Upper lobe of right lung (tissue), 1 donor: ENCODE results near the gene KDM1A. TPM values are rescaled to one million over a fixed set of nuclear protein-coding genes. Genes with fewer than 3 reads are reported as not detected.
"Not testable (repeated sequence)": the region's sequence is repeated elsewhere in the genome, so short reads cannot be mapped to it uniquely, and the experiment has no call there.

ENCODE experiments used
- ATAC-seq: fragments of 200-7000 bp; cut with Tn5 transposase; one replicate; pipeline ENCODE4 v1.9.1; 2020; ENCODE audit warnings: mild to moderate bottlenecking, moderate library complexity
- DNase-seq: peaks from one replicate; pipeline ENCODE4 v3.0.0-alpha.2; 2020
- H3K27ac ChIP-seq: fragments of 200-600 bp; one replicate; pipeline ENCODE4 v1.8.0; 2022
- H3K27me3 ChIP-seq: fragments of 200-600 bp; one replicate; pipeline ENCODE4 v1.8.0; 2022; ENCODE audit warnings: mild to moderate bottlenecking
- H3K36me3 ChIP-seq: fragments of 200-600 bp; one replicate; pipeline ENCODE4 v1.8.0; 2022
- H3K4me1 ChIP-seq: fragments of 200-600 bp; one replicate; pipeline ENCODE4 v1.8.0; 2022
- H3K4me3 ChIP-seq: fragments of 200-600 bp; one replicate; pipeline ENCODE4 v1.8.0; 2022; ENCODE audit warnings: mild to moderate bottlenecking
- H3K9me3 ChIP-seq: fragments of 200-600 bp; one replicate; pipeline ENCODE4 v1.8.0; 2022
- intact Hi-C: fragments of 100-400 bp; cut with DNase I; formaldehyde crosslinking; loops from one replicate; pipeline ENCODE4 v1.11.0; 2022
- total RNA-seq: library from RNA; stranded (reverse); fragmentation: NEBNext Ultra II Directional; extraction: Animal tissue kit (Norgen Biotek cat#: 25700); gene quantifications from one replicate; pipeline ENCODE4 v1.2.1, GENCODE V29; 2021
- TF ChIP-seq, protein P1 (sequence below): fragments of 200-600 bp; IDR thresholded peaks from one replicate; pipeline ENCODE4 v1.8.0; 2022; ENCODE audit warnings: antibody characterized with exemption
- donor health status: DM: no; HTN: yes; CAD: no; lungs with severe emphysema.

Gene KDM1A
- total RNA-seq, 1 donor from 2014 or later: 35.8 TPM

DNA sequence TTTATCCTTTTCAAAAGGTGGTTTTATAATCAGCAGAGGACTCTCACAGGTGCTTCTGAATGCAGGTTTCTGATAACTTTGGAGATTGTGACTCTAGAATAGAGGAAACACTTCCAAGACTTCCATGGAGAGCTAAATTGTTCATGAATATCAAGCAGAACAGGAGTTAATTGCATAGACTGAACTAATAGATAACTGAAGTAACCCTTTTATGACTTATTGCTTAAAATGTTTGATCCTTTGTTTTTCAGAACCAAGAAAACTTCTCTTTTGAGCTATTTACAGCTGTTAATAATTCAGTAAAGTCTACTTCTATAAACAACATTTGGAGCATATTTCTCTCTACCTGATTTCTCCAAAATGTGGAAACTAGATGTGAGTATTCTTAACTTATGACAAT is 23.5 kb upstream of the KDM1A start:
- TF ChIP-seq, protein P1, sequence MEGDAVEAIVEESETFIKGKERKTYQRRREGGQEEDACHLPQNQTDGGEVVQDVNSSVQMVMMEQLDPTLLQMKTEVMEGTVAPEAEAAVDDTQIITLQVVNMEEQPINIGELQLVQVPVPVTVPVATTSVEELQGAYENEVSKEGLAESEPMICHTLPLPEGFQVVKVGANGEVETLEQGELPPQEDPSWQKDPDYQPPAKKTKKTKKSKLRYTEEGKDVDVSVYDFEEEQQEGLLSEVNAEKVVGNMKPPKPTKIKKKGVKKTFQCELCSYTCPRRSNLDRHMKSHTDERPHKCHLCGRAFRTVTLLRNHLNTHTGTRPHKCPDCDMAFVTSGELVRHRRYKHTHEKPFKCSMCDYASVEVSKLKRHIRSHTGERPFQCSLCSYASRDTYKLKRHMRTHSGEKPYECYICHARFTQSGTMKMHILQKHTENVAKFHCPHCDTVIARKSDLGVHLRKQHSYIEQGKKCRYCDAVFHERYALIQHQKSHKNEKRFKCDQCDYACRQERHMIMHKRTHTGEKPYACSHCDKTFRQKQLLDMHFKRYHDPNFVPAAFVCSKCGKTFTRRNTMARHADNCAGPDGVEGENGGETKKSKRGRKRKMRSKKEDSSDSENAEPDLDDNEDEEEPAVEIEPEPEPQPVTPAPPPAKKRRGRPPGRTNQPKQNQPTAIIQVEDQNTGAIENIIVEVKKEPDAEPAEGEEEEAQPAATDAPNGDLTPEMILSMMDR: no peak
- Histone ChIP-seq H3K9me3 (no peaks in the 10 kb centered on the region), H3K4me3 (no peak overlapping the region), H3K27me3 (no peaks in the 10 kb centered on the region), H3K36me3 (no peaks in the 10 kb centered on the region), H3K27ac (no peak overlapping the region), H3K4me1 (no peaks in the 10 kb centered on the region)
- DNase-seq (no peak), ATAC-seq (no peak)
- intact Hi-C loops: no loop called here

DNA sequence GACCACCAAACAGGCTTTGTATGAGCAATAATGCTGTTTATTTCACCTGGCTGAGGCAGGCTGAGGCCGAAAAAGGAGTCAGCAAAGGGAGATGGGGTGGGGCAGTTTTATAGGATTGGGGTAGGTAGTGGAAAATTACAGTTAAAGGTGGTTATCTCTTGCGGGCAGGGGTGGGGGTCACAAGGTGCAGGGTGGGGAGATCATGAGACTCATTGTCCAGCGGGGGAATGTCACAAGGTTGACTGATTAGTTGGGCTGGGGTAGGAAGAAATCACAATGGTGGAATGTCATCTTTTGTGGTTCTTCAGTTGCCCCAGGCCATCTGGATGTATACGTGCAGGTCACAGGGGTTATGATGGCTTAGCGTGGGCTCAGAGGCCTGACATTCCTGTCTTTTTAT is 21.7 kb upstream of the KDM1A start:
- H3K27me3 ChIP-seq, H3K27ac ChIP-seq, H3K4me1 ChIP-seq, intact Hi-C loops, H3K36me3 ChIP-seq, ATAC-seq, H3K9me3 ChIP-seq, H3K4me3 ChIP-seq, DNase-seq: not testable (repeated sequence)

DNA sequence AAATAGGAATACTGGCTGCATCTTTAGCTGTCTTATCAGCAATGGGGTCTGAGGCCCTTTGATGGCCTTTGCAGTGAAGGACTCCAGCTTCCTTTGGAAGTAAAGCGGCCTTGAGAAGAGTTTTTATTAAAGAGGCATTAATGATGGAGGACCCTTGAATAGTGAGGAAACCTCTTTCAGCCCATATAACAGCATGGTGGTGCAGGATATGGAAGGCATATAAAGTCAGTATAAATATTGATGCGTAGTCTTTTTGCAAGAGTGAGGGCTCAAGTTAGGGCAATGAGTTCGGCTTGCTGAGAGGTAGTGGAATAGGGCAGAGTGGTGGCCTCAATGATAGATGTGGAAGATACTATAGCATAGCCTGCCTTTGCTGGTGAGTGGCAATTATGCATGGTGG is 19.1 kb upstream of the KDM1A start:
- DNase-seq, H3K9me3 ChIP-seq, intact Hi-C loops, H3K4me1 ChIP-seq, H3K36me3 ChIP-seq, H3K4me3 ChIP-seq, H3K27me3 ChIP-seq, H3K27ac ChIP-seq, ATAC-seq: not testable (repeated sequence)

DNA sequence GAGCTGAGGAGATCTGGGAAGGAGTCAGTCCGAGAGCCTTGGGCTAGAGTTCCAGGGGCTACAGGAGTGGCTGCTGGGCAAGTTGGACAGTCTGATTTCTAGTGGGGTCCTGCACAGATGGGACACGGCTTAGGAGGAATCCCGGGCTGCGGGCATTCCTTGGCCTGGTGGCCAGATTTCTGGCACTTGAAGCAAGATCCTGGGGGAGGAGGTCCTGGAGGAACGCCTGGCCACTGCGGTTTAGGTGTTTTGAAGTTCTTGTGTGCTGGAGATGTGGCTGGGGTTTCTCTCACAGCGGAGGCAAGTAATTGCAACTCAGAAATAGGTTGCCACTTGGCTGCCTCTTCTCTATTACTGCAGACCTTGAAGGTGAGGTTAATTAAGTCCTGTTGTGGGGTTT is 17.1 kb upstream of the KDM1A start:
- H3K4me1 ChIP-seq, H3K36me3 ChIP-seq, DNase-seq, H3K4me3 ChIP-seq, intact Hi-C loops, H3K27me3 ChIP-seq, H3K27ac ChIP-seq, ATAC-seq, H3K9me3 ChIP-seq: not testable (repeated sequence)

DNA sequence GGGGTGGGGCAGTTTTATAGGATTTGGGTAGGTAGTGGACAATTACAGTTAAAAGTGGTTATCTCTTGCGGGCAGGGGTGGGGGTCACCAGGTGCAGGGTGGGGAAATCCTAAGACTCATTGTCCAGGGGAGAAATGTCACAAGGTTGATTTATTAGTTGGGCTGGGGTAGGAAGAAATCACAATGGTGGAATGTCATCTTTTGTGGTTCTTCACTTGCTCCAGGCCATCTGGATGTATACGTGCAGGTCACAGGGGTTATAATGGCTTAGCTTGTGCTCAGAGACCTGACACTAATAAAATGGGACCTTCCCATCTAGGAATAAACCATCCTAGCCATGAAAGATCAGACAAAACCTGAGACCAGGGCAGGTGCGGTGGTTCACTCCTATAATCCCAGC is 15.2 kb upstream of the KDM1A start:
- TF ChIP-seq, protein P1: no peak
- H3K36me3 ChIP-seq: no peaks in the 10 kb centered on the region
- ATAC-seq: no peak
- H3K9me3 ChIP-seq: no peaks in the 10 kb centered on the region
- no peak overlapping the region for H3K4me3 ChIP-seq
- no peaks in the 10 kb centered on the region for H3K4me1 ChIP-seq
- DNase-seq: no peak
- intact Hi-C loops: no loop called here
- no peaks in the 10 kb centered on the region for H3K27me3 ChIP-seq
- H3K27ac ChIP-seq: no peak overlapping the region

DNA sequence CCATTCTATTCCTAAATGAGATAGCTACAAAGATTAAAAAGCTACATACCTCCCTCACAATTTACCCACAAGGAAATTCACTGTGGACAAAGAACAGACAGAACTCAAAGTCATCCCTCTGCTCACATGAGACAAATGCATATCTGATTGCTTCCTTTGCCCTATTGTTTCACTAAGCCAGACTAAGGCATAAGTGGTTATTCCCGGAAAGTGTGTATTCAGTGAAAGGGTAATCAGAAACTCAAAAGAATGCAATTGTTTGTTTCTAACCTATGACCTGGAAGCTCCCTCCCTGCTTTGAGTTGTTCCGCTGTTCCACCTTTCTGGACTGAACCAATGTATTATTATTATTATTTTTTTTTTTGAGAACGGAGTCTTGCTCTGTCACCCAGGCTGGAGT is 14.5 kb upstream of the KDM1A start:
- H3K27ac ChIP-seq, H3K27me3 ChIP-seq, H3K9me3 ChIP-seq, DNase-seq, H3K4me3 ChIP-seq, H3K36me3 ChIP-seq, ATAC-seq, H3K4me1 ChIP-seq, intact Hi-C loops: not testable (repeated sequence)

DNA sequence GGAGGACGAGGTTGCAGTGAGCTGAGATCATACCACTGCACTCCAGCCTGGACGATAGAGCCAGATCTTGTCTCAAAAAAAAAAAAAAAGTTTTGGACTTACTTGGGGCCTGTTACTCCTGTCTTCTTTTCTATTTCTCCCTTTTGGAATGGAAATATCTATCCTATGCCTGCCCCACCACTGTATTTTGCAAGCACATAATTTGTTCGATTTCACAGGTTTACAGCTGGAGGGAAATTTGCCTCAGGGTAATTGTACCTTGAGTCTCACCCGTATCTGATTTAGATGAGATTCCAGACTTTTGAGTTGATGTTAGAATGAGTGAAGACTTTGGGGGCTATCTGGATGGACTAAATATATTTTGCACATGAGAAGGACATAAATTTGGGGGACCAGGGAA is 12.2 kb upstream of the KDM1A start:
- H3K27ac ChIP-seq: no peak overlapping the region
- H3K9me3 ChIP-seq: no peaks in the 10 kb centered on the region
- ATAC-seq (no peak), DNase-seq (no peak)
- no peaks in the 10 kb centered on the region for H3K27me3 ChIP-seq
- H3K36me3 ChIP-seq: no peaks in the 10 kb centered on the region
- intact Hi-C loops: no loop called here
- TF ChIP-seq, protein P1: no peak
- no peaks in the 10 kb centered on the region for H3K4me1 ChIP-seq
- no peak overlapping the region for H3K4me3 ChIP-seq

DNA sequence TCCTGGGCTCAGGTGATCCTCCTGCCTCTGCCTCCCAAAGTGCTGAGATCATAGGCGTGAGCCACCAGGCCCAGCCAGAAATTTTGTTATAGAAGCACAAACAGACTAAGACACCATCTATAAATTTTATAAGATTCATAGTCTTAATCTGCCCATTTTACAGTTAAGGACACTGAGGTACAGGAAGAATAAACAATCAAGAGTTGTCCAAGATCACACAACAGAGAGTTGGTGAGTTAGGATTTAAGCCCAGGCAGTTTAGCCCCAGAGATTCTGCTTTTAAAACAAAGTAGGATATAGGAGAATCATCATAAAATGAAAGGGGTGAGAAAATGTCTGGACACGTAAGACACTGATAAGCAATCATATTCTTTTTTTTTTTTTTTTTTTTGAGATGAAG is 10.4 kb upstream of the KDM1A start:
- Histone ChIP-seq H3K4me1 (no peaks in the 10 kb centered on the region), H3K36me3 (no peaks in the 10 kb centered on the region), H3K27me3 (no peaks in the 10 kb centered on the region), H3K4me3 (no peak overlapping the region), H3K9me3 (no peaks in the 10 kb centered on the region), H3K27ac (no peak overlapping the region)
- TF ChIP-seq, protein P1: no peak
- ATAC-seq: no peak
- intact Hi-C loops: no loop called here
- DNase-seq: no peak

DNA sequence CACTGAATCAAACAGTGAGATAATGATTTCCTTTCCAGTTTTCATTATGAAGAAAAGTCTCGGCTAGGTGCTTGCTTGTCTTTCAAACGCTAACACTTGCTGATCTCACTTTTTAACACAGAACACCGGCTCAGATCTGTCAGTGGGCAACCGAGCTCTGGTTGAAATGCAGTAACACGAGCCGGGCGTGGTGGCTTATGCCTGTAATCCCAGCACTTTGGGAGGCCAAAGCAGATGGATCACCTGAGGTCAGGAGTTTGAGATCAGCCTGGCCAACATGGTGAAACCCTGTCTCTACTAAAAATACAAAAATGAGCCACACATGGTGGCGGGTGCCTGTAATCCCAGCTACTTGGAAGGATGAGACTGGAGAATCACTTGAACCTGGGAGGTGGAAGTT is 9.2 kb upstream of the KDM1A start:
- H3K36me3 ChIP-seq, H3K27ac ChIP-seq, H3K4me3 ChIP-seq, H3K4me1 ChIP-seq, H3K27me3 ChIP-seq, ATAC-seq, intact Hi-C loops, H3K9me3 ChIP-seq, DNase-seq: not testable (repeated sequence)
